CD4-positive, alpha-beta T cell treated with Interleukin-21 for 1 hour (primary cell): ENCODE measurements around the gene CMTR1.
"Not testable (repeated sequence)": the region's sequence is repeated elsewhere in the genome, so short reads cannot be mapped to it uniquely, and the experiment has no call there.

Experiments used
- DNase-seq: peaks from one replicate; pipeline ENCODE4 v3.0.0-alpha.2; 2020

CMTR1 gene, protein sequence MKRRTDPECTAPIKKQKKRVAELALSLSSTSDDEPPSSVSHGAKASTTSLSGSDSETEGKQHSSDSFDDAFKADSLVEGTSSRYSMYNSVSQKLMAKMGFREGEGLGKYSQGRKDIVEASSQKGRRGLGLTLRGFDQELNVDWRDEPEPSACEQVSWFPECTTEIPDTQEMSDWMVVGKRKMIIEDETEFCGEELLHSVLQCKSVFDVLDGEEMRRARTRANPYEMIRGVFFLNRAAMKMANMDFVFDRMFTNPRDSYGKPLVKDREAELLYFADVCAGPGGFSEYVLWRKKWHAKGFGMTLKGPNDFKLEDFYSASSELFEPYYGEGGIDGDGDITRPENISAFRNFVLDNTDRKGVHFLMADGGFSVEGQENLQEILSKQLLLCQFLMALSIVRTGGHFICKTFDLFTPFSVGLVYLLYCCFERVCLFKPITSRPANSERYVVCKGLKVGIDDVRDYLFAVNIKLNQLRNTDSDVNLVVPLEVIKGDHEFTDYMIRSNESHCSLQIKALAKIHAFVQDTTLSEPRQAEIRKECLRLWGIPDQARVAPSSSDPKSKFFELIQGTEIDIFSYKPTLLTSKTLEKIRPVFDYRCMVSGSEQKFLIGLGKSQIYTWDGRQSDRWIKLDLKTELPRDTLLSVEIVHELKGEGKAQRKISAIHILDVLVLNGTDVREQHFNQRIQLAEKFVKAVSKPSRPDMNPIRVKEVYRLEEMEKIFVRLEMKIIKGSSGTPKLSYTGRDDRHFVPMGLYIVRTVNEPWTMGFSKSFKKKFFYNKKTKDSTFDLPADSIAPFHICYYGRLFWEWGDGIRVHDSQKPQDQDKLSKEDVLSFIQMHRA

DNA sequence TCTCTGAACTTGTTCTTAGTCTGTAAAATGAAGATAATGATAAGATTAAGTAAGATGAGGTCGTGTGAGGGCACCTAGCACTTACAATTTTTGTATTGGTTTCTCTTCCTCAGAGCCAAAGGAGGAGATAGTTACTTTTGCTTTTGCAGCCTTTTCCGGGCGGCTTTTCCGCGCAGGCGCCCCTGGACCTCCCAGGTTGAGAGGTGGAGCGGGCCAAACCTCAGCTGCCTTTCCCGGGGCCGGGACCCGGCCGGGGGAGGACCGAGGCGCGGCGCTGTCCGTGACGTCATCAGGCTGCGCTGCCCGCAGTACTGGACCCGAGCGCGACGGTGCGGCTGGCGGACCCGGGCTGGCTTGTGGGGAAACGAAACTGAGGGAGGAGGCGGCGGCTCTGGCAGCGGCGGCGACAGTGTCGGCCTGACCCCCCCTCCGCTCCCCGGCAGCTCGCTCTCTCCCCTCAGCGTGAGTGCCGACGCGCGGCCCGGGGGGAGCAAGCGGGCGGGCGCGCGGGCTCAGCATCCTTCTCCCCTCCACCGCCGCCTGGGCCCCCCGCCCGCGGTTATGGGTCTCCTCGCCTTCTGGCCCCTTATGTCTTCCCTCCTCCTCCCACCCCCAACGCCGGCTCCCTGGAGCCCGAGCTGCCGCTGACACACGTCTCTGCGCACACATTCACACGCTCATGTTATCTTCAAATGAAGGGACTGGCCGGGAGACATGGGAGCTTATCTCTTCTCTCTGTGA lies at the start of gene CMTR1:
Gene CMTR1, plus strand, starts transcription at position 306 of the 741 bp plus-strand sequence. CDS start 2,409 bp downstream, outside the sequence.
- DNase-seq = peak; percentile 98

DNA sequence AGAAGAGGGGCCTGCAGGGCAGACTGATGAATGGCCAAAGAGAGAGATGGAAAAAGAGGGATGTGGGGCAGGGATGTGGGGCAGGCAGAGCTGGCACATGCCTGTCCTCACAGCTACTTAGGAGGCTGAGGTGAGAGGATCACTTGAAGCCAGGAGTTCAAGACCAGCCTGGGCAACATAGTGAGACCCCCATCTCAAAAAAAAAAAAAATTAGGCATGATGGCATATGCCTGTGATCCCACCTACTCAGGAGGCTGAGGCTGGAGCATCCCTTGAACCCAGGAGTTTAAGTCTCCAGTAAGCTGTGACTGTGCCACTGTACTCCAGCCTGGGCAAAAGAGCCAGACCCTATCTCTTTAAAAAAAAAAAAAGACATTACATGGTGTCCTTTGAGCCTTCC lies 44.4 kb upstream of the CMTR1 start:
- no peak for DNase-seq

DNA sequence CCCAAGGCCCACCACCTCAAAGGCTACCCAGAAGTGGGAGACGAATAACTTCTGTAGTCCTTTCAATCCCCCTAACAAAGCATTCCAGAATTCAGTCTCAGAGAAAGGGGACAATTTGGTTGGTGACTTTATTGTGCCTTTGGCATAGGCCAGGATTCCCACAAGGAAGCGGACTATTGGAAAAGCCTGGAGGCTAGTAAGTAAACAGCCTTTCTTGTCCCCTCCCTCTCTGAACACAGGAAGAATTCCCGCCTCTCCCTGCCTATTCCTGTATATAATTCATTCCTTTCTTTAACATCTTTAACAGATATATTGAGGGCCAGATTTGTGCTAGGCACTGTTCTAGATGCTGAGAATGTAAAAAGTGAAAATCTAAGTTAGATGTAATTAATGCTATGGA lies 43.2 kb upstream of the CMTR1 start:
- DNase-seq = no peak

DNA sequence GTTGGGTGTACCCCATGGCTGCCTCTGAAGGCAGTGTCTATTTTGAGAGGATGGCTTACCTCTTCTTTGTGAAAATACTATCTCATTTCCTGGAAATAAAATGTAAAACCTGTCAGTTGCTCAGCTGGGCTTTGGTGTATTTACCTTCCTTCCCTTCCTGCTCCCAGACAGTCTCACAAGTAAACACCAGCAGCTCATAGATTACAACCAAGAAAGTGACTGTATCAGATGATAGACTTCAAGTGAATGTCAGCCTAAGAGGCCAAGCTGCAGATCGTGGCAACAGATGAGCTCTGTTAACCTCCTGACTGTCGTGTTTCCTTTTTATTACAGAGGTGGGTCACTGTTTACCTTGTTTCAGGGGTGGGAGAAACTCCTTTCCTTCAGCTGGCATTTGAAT lies 41.9 kb upstream of the CMTR1 start:
- no peak for DNase-seq

DNA sequence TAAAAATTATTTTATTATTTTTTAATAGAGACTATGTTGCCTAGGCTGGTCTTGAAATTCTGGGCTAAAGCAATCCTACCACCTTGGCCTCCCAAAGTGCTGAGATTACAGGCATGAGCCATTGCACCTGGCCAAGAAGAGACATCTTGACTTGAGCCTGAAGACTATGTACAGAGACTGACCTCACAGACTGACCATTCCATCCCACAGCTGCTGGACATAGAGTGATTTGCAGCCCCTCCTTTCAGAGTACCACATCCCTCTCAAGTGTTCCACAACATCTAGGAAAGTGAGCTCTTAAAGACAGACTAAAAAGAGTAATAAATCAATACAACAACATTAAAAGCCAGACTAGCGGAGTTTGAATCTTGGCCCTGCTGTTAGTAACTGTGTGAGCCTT lies 40.2 kb upstream of the CMTR1 start:
- DNase-seq = no peak

DNA sequence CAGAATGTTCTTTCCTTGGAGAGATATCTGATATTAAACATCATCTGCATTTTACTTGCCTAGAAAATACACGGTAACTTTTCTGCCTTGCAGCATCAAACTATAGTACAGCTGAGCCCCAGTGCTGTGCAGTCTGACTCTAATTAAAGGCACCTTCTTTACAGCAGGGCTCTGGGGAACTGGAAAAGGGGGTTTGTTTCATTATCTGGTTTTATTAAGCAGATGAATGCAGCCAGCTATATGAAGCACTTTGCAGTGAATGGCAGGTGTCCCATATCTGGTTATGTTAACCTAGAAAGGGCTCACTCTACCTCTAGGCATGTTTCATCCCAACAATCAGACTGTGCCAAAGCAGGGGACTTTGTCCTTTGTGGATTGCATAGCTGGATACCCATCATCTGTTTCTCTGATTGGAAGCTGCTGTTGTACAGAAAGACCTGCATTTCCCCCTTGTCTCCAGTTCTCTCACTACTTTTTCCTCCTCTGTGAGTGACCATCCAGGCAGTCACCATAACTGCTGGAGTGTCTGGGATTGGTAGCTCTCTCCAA lies 39.6 kb upstream of the CMTR1 start:
- DNase-seq = no peak

DNA sequence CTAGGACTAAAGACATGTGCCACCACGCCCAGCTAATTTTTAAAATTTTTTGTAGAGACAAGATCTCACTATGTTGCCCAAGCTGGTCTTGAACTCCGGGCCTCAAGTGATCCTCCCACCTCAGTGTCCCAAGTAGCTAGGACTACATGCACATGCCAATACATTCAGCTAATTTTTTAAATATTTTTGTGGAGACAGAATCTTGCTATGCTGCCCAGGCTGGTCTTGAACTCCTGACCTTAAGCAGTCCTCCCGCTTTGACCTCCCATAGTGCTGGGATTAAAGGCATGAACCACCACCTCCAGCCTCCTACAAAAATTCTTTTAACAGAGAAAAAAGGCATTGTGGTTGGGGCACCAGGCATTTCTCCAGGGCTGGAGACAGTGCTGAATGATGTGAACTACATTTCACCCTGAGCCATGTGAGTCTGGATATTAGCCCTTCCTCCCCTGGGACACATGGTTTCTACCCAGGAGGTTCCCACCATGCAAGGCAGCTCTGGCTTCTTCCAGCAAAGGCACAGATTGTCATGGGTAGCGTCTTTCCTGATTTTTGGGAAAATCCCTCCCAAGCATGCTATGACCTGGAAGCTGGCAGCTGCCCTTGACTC lies 36.3 kb upstream of the CMTR1 start:
- no peak for DNase-seq

DNA sequence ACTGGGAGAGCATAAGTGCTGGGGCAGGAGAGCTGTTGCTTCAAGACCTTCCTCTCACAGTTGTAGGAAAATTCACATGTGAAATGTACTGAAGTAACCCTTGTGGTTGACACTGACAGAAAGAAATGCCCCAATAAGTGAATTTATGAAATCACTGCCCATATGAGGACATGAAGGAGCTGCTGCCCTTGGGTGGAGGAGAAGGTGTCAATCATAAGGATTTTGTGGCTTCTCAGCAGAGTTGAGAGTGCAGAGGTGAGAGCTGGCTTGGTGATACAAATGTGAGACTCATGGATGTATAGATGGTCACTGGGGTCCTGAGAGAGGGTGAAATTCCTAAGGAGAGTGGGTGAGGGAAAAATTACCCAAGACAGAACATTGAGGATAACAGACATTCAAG lies 33.9 kb upstream of the CMTR1 start:
- DNase-seq = no peak

DNA sequence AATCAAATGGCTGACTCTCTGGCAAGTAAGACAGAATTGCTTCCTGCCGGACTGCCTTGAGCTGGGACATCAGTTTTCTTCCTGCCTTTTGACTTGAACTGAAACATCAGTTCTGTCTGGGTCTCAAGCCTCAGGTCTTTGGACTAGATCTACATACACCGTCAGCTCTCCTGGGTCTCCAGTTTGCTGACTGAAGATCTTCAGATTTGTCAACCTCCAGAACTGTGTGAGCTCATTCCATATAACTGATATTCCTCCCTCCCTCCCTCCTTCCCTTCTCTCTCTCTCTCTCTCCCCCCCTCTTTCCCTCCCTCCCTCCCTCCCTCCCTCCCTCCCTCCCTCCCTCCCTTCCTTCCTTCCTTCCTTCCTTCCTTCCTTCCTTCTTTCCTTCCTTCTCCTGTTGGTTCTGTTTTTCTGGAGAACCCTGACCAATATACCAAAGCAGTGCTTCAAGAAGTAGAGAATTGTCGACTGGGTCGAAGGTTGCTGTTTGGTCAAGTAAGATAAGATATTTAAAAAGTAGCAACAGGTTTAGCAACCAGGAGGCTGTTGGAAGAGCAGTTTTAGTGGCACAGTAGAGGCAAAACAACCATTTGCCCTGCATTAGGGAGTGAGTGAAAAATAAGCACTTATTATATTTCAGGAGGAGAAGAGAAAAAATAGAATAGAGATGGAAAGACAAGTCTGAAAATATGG lies 33.1 kb upstream of the CMTR1 start:
- DNase-seq = no peak

DNA sequence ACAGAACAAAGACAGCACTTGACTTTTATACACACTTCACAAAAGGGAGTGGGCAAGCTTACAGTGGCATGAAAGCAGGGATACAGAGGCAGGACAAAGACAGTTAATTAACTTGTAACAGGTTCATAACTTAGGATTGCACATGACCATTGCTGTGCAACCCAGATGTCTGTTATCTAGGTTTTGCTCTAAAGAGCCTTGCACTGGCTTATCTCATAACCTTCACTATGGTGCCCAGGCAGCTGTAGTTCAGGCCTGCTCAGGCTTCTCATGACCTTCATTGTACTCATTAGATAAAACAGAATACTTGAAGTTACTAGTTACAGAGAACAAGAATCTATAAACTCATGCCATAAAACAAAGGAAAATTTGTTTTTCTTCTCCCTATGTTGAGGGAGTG lies 31.4 kb upstream of the CMTR1 start:
- not testable (repeated sequence) for DNase-seq

DNA sequence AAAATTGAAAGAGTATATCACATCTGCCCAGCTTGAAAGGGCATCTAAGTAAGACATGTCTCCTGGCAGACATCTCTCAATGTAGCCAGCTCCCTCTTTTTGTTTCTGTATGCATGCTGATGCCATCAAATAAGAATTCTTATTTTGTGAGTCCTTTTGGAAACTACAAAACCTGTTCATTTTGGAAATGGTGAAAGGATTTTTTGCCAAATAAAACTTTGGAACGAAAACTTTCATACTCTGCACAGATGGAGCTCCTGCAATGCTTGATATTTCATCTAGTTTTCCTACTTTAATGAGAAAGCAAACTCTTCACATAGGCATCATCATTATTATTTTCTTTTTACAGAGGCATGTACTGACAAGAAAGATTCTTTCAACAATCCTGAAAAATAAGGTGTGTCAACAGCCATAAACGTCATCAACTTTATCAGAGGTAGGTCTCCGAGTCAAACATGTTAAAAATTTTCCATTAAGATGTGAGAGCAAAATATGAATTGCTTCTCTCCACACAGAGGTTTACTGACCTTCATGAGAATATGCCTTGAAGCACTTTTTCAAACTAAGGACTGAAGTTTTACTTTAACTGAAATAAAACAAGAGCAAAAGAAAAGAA lies 26.2 kb upstream of the CMTR1 start:
- no peak for DNase-seq

DNA sequence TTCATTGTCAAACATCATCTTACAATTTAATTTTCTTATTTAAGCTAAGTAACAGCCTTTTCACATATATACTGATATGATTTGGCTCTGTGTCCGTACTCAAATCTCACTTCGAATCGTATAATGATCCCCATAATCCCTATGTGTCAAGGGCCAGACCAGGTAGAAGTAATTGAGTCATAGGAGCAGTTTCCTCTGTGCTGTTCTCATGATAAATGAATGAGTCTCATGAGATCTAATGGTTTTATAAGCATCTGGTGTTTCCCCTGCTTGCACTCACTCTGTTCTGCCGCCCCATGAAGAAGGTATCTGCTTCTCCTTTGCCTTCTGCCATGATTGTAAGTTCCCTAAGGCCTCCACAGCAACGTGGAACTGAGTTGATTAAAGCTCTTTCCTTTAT lies 25.1 kb upstream of the CMTR1 start:
- DNase-seq = no peak

DNA sequence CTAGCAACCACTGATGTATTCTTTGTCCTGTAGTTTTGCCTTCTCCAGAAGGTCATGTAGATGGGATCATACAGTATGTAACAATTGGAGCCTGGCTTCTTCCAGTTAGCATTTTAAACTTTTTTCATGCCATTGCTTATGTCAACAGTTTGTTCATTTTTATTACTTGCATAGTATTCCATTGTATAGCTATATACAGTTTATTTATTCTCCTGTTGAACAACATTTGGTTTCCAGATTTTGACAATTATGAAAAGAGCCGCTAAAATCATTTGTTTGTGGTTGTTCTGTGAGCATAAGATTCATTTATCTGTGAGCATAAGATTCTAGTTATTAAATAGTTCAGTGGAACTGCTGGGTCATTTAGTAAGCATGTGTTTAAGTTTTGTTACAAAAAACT lies 23.5 kb upstream of the CMTR1 start:
- no peak for DNase-seq

DNA sequence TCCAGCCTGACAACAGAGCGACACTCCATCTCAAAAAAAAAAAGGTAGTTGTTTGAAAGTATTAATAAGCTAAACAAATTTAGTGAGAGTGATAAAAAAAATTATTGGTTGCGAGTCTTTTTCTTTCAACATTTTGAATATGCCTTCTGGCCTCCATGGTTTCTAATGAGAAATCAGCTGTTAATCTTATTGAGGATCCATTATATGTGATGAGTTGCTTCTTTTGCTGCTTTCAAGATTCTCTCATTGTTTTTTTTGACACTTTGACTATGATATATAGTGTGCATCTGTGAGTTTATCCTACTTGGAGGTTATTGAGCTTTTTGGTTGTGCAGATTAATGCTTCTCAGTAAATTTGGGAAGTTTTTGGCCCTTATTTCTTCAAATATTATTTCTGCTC lies 15.6 kb upstream of the CMTR1 start:
- DNase-seq = no peak

DNA sequence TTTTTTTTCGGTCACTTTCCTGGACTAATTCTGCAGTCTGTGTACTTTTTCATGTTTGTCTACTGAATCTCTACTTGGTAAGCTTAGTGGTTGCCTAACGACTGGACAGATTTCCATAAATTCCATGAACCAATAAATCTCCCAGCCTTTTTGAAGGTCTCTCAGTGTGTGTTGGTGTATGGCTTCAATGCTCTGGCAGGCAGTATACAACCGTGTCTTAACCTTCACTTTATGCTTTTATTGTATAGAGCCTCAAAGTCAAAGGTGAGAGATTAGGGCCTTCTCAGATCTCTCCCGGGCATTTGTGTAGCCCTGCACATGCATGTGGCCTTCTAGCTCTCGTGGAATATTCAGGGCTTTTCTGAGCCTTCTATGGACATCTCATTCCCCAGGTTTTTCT lies 14.3 kb upstream of the CMTR1 start:
- DNase-seq = no peak

DNA sequence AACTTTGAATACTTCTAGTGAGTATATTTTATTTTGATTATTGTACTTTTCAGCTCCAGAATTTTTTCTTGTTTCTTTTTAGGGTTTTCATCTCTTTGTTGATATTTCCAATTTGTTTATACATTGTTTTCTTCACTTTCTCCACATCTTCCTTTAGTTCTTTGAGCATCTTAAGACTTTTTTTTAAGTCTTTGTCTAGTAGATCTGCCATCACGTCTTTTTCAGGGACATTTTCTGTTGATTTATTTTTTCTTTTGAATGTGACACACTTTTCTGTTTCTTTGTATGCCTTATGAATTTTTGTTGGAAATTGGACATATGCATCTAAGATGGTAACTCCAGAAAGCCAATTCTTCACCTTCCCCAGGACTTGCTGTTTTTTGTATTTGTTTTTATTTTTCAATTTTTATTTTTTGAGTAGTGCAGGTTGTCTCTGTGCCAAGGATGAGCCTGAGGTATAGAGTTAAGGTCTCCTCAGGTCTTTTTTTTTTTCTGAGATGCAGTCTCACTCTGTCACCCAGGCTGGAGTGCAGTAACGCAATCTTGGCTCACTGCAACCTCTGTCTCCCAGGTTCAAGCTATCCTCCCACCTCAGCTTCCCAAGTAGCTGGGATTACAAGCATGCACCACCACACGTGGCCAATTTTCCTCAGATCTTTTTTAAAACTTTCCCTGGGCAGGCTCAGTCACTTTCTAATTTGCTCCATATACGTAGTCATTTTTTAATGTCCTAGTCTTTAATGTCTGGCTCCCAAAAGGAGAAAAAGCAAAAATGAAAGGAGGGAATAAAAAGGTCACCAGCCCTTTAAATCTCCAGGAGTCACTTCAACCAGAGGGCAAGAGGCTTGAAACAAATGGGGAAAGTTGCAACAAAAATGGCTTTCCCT lies 6.7 kb upstream of the CMTR1 start:
- DNase-seq = no peak

DNA sequence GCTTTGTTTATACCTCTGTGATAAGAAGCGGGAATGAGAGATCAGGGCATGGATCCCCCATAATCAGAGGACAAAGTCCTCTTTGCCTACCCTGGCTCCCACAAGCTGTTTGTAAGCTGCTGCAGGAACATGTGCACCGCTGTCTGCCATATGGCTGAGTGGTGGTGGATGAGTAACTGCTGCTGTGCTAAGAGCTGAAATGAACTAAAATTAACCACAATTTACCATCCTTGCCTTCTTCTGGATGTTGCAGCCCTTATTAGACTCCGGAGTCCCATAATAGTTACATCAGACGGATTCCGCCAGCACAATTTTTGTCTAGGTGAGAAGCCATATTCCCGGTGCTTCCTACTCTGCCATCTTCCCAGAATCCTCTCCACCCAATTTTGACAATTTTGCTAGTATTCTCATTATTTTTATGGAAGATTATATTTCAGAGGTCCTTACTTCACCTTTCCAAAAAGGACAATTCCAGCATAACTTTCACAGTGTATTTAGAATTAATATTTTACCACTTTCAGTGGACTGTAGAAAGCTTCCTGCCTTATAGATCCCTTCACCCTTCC lies 6.0 kb upstream of the CMTR1 start:
- no peak for DNase-seq

DNA sequence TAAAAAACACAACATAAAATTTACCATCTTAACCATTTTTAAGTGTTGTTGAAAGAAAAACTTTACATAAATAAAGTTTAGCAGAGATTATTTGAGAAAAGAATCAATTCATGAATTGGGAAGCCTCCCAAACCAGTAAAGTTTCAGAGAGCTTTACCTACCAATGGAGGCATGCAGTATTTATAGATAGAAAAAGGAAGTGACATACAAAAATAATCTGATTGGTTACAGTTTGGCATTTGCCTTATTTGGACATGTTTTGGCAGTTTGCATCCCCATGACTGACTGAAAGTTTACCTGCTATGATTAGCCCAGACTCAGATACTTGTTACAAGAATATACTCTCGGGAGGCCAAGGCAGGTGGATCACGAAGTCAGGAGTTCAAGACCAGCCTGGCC lies 3.7 kb upstream of the CMTR1 start:
- DNase-seq = no peak

DNA sequence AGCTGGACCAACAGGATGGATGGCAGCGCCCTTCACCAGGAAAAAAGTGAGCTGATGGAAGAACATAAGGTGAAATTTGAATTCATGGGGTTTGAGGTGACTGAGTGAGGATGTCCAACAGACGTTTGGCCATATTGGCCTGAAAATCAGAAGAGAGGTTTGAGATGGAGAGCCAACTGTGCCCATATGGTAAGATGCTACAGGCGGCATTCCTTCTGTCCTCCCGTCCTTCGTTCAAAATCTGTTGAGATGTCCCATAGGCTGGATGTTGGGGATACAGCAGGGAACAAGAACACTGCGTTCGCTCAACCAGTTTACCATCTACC lies 468 bp upstream of the CMTR1 start:
- DNase-seq = no peak

DNA sequence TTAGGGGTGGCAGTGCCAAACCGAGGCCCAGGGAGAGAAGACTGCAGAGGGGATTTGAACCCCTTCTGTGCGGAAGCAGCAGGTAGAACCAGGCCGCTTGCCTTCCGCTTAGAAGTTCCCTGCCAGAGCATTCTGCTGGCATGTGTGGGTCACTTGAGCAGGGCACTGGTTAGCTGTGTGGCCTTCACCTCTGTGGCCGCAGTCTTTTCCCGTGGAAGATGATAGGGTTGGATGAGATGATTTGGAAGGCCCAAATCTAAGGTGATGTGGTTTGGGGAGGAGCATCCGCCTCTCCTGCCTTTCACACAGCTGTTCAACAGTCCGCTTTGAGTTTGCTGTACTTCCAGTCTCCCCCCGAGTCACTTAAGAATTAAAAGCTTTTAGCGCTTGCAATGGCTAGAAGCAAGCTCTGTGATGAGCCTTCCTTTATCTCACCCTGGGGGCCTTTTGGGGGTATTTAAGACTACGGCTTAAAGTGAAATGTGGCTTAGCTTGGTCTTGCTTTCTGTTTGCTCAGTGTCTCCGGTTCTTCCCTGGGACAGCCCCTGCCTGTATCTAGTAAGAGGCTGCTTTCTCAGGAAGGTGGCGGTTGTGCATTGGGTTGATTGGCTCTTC lies 743 bp downstream of the CMTR1 start:
- DNase-seq = peak; percentile 47
